SKM-1 treated with dmso at 0.1 percent for 144 hours (cell line): ENCODE measurements around the gene MMRN1.

Source experiments
- DNase-seq: peaks from one replicate; lab custom pipeline; 2025; ENCODE audit not compliant: unreplicated experiment; lab: John Stamatoyannopoulos, UW

Gene MMRN1

DNA sequence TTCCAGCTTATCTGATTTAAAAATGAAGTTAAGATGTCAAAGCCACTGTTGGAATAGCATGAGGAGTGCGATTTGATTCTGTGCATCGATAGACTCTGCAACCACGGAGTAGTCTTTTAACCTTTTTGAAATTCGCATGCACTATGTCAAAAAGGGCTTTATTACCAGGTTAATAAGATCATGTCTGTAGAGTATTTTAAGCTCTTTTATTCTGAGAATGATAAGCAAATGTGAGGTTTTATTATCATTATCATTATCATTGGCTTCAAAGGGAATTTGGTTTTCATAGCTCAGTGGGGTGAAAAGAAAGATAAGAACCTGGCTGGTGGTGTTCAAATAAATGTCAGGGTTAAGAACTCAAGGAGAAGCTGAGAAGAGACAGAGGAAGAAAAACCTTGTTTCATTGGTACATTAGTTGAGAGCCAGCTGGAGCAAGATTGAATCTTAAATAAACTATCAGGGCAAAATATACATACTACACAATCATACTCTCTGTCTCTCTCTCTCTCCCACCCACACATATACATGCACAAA is 102.6 kb downstream of the MMRN1 start:
- no peak for DNase-seq

DNA sequence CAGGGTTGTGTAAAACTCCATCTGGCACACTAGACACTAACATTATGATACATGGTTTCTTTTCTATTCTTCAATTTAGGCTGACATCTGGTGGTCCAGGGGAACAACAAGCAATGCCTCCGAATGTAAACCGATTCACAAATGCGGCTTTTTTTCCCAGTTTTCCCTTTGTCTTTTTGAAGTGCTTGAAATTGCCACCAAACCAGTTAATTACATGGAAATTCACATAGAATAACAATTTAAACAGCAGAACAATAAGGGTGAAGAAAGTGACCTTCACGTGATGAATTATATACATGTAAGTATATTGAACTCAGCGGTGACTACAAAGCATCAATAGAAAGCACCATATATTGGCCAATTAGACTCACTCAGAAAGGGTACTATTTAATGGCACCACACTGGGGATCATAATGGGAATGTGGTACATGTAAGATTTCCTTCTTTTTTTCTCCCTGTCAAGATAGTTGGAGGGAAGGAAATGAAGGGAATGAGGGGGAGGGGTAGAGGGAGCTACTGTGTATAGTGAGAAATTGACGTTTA is 103.9 kb downstream of the MMRN1 start:
- DNase-seq = no peak

DNA sequence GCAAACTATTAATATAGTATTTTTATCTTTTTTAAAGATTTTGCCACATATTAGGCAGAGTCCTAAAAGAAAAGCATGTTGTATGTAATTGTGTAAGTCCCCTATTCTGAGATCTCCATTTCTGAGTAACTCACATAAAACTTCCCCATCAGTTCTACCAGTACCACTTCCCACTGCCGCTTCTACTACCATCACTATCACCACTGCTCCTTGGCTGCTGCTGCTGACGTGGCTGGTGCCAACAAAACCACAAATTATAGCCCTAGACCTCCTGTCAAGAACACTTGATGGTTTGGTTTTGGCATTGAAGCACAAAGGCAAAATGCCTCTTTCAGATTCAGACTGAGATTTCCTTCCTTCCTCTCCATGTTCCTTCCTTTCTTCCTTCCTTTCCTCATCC is 106.4 kb downstream of the MMRN1 start:
- DNase-seq = no peak

DNA sequence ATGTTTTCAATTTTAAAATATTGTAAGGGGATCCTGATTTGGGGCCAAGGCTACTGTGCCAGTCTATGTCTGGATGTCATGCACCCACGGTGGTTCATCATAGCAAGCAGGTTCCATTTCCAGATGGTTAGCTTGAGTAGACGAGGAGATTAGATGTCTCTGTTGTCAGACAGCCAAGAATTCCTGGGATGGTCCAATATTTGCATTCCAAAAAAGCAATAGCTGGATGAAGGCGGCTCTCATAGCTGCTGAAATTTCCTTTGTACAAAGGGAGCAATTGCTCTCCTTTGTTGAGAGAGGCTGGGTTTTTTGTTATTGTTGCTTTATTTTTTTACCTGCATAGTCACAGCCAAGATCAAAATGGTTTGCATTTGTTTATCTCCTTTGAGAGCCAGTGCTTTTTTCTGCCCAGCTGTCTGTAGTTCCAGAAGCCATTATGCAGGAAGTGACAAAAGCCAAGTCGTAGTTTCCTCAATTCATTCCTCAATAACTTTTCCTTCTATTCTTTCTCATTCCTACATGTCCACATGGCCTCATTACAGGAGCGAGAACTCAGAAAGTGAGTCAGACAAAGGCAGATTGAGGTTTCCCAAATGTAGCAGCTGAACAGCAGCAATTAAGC is 107.9 kb downstream of the MMRN1 start:
- DNase-seq = no peak
